ENCODE measurements around the gene UCHL1.
"Not testable (repeated sequence)": the region's sequence is repeated elsewhere in the genome, so short reads cannot be mapped to it uniquely, and the experiment has no call there.

Gene UCHL1

DNA sequence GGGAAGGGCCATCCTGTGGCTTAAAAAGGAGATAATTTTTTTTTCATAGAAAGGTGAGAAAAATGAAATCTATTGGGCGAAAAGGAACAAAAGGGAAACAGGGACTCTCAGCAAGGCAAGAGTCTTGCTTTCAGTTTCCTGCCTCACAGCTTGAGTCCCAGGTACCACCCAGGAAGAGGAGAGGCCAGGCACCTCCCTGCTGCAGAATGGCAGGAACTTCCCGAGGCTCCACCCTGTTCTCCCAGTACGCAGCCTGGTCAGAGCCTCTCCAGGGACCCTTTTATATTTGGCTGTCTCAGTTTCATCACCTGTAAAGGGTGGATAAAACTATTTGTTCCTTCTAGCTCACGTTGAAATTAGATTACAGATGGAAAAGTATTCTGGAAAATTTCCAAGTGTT, 33.8 kb downstream of the UCHL1 start:
- DNase-seq (ENCODE audit: low spot score), result no peak

DNA sequence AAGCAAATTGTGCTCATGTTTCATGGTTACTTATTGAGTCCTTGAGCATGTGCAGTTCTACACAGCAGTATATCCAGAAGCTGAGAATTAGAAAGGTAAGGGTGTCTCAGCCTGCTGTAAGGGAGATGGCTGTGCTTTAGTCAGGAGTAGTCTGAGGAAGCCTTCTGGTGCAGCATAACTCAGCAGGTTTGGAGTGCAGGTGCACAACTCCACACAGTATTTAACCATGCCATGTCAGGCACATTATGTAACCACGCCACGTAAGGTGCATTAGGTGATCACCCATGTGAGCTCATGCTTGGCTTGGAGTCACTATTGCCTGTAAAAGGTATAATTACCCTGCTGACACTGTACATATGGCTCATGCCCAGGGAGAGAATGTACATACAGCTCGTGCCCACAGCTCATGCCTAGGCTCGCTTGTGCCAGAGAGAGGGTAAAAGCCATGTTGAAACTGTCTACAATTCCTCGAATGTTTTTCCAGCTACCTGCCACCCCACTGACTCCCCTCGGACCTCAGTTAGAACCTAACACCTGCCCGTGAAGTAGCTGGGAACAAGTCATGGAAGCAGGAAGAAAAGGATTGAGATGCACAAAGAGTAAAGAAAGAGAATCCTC, 37.8 kb downstream of the UCHL1 start:
- no peak for DNase-seq (ENCODE audit: low spot score)

DNA sequence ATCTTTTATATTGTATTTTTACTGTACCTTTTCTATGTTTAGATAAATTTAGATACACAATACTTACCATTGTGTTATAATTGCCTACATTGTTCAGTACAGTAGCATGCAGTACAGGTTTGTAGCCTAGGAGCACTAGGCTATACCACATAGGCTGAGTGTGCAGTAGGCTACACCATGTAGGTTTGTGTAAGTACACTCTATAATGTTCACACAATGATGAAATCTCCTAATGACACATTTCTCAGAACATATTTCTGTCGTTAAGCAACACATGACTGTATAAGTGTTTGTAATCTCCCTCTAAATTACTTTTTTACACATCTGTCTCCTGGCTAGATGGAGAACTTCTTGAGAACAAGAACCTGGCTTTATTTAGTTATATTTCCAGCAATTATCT, 40.3 kb downstream of the UCHL1 start:
- DNase-seq (ENCODE audit: low spot score), result no peak

DNA sequence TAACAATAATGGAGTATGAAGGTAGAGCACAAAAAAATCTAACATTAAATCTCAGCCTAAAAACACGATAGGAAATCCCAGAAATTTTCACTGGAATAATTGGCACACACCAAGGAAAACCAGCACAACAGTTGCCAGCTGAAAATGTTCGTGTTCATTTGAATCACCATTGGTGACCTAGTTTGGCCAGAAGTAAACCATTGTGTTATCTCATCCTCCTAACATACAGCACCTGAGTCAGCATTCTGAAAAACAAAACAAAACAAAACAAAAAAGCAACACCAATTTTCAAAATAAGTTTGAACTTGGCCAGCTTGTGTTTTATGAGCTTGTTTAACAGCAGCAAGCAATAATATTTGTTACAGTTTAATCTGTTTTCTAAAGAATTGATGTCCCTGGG, 41.1 kb downstream of the UCHL1 start:
- no peak for DNase-seq (ENCODE audit: low spot score)

DNA sequence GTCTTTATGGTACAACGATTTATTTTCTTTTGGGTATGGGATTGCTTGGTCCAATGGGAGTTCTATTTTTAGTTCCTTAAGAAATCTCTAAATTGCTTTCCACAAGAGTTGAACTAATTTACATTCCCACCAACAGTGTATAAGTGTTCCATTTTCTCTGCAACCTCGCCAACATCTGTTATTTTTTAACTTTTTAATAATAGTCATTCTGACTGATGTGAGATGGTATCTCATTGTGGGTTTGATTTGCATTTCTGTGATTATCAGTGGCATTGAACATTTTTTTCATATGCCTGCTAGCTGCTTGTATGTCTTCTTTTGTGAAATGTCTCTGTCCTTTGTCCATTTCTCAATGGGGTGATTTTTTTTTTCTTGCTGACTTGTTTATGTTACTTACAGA, 42.8 kb downstream of the UCHL1 start:
- no peak for DNase-seq (ENCODE audit: low spot score)

DNA sequence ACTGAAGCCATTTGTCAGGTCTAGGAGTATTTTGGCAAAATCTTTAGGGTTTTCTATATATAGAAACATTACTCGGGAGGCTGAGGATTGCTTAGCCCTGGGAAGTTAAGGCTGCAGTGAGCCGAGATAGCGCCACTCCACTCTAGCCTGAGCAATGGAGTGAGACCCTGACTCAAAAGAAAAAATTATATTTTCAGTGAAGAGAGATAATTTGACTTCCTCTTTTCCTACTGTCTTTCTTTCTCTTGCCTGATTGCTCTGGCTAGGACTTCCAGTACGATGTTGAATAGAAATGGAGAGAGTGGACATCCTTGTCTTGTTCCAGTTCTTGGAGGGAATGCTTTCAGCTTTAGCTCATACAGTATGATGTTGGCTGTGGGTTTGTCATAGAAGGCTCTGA, 44.4 kb downstream of the UCHL1 start:
- no peak for DNase-seq (ENCODE audit: low spot score)

DNA sequence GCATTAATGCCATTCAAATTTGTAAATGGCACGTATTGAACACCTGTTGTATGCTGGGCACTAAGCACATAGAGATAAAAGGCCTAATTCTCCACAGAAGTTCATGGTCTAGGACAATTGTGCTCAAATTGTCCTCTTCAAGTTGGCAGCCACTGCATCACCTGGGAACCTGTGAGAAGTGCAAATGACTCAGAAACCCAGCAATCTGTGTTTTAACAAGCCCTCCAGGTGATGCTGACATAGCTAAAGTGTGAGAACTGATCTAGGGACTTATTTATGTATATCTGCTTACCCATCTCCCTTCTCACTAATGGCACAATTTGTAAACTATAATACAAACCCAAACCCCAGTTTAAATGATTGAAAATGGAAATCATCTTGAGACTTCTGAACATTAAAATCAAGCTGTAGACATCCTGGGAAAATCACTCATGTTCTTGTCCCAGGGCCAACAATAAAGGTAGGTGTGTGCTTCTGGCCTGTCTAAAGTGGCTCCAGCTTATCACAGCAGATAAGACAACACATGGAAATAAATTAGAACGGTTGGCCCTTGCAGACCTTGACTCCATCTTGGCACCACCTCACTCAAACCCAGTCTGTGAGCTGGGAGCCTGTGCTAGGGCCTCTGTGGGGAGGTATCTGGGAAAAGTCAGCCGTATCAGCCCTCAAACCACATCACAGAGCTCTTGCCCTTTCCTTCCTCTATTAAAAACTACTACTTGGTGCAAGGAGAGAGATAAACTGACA, 46.8 kb downstream of the UCHL1 start:
- DNase-seq (ENCODE audit: low spot score), result no peak

DNA sequence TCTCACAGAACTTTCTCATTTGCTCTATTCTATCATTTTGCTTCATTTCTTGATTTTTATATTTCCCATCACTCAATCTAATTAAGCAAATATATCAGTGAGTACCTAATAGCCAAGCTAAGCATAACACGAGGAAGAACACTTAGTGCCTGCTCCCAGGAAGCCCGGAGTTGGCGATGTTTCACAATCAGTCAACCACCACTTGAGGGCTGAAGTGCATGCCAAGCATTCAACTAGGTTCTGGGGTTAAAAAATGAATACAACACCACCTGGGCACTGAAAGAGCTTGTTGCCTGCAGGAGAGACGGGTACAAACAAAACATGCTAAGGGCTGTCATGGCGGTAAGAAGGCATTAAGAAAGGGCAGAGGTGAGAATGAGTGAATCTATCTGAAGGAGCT, 47.5 kb downstream of the UCHL1 start:
- no peak for DNase-seq (ENCODE audit: low spot score)

DNA sequence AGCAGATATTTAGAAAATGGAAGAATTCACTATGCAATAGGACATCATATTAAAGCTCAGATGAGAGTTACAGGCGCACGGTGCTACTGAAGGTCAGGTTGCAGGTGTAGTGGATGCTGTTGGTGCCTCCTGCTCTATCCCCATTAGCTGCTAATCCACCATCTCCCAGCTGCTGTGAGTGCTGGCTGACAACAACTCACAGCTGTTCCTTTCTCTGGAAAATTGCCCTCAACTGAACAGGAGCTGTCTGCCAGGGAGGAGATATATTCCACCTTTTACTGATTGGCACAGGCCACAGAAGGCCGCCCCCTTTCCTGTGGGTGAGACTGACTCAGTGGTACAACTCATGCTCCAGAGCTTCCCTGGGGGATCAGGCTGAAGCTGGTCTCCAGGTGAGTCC, 48.7 kb downstream of the UCHL1 start:
- DNase-seq (ENCODE audit: low spot score), result no peak

DNA sequence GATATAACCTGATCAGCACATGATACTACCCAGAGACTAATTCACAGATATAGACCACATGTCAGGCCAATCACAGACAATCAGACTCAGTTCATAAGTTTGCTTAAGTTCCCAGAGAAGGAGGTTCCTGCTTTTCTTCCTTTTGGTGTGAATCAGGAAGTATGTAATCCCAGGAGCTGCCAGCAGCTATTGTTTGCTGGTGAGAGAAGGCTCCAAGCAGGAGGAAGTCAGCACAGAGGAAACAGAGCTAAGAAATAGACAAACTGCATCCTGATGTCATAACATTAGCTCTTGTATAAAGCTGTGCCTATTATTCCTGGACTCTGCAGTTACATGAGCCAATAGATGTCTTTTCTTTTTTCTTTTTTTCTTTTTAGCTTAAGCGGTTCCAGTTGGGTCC, 50.9 kb downstream of the UCHL1 start:
- no peak for DNase-seq (ENCODE audit: low spot score)

DNA sequence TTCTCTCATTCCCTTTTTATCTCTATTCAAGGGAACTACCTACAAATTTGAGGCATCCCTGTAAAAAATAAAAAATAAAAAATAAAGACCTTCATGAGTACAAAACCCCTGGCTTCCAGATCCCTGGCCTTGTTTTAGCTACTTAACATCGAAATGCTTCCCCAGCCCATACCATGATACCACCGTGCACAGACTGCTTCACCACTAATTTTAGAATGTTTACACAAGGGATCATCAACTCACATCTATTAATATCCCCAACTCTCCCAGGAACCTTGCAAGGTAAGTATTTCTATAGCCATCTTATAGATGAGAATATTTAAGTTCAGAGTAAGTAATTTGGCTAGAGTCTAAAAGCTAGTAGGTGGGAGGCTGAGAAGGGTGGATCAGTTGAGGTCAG, 51.7 kb downstream of the UCHL1 start:
- DNase-seq (ENCODE audit: low spot score), result no peak

DNA sequence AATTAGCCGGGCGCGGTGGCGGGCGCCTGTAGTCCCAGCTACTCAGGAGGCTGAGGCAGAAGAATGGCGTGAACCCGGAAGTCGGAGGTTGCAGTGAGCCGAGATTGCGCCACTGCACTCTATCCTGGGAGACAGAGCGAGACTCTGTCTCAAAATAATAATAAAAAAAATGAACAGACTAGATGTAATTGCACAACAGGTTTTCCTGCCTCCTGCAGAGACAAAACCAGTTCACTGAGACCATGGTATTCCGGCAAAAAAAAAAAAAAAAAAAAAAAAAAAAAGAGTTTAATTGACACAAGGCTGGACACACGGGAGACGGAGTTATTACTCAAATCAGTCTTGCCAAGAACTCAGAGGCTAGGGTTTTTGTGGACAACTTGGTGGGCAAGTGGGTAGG, 58.7 kb downstream of the UCHL1 start:
- DNase-seq (ENCODE audit: low spot score), result not testable (repeated sequence)

DNA sequence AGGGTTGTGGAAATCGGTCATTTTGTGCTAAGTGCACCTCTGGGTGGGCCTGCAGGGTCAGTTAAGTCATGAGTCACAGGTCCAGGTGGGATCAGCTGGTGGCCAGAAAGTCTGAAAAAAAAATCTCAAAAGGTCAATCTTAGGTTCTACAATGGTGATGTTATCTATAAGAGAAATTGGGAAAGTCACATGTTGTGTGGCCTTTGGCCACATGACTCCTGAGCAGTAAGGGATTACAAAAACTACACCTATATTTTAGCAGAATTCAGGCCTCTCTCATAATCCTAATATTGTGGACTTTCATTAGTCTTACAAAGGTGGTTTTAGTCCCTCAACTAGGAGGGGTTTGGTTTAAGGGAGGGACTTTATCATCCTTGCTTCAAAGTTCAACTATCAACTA, 59.1 kb downstream of the UCHL1 start:
- no peak for DNase-seq (ENCODE audit: low spot score)

Small RNA genes lying within 50 kb of the gene (small RNA-seq; reads per million reads assigned to genes)
- gene RF00019, result 0 reads per million in 2 experiments

Measured in SK-N-DZ (cell line).